GM21528 (cell line): ENCODE results near the gene DPPA5.
A peak's percentile ranks its signal among the peaks of the same experiment; 100 is the strongest.
"Not testable (repeated sequence)": the region's sequence is repeated elsewhere in the genome, so short reads cannot be mapped to it uniquely, and the experiment has no call there.

Experiments
- ATAC-seq: cut with Tn5 transposase; IDR thresholded peaks from one replicate; pipeline ENCODE4 v1.9.1; 2021; ENCODE audit warnings: mild to moderate bottlenecking, moderate library complexity; ENCODE audit not compliant: unreplicated experiment, low FRiP score

Gene DPPA5

GRCh38 chr6:73364549-73364948 is 10.5 kb upstream of the DPPA5 start:
- no peak for ATAC-seq

GRCh38 chr6:73364121-73364520 is 10.0 kb upstream of the DPPA5 start:
- ATAC-seq = no peak

- no peak for ATAC-seq
Observed at GRCh38 chr6:73363537-73363875, 9.4 kb upstream of the DPPA5 start.

- no peak for ATAC-seq
Observed at GRCh38 chr6:73362869-73363536, 8.9 kb upstream of the DPPA5 start.

- ATAC-seq = no peak
Observed at GRCh38 chr6:73362358-73362757, 8.3 kb upstream of the DPPA5 start, which contains the start of gene KHDC3L. Gene KHDC3L (plus strand): TSS chr6:73362658. CDS start chr6:73362730, 72 bp downstream.

GRCh38 chr6:73349311-73349710 is 4.8 kb downstream of the DPPA5 start:
- ATAC-seq = no peak

GRCh38 chr6:73348550-73349204 is 5.4 kb downstream of the DPPA5 start:
- no peak for ATAC-seq

- ATAC-seq = no peak
Observed at GRCh38 chr6:73343164-73343563, 10.9 kb downstream of the DPPA5 start.

GRCh38 chr6:73342174-73342573 is 11.9 kb downstream of the DPPA5 start:
- no peak for ATAC-seq

GRCh38 chr6:73341335-73341734 is 12.7 kb downstream of the DPPA5 start:
- ATAC-seq = no peak

- ATAC-seq = no peak
Observed at GRCh38 chr6:73340048-73340447, 14.0 kb downstream of the DPPA5 start.

GRCh38 chr6:73339340-73339739 is 14.7 kb downstream of the DPPA5 start:
- no peak for ATAC-seq

- ATAC-seq = no peak
Observed at GRCh38 chr6:73329201-73329600, 24.9 kb downstream of the DPPA5 start.

- no peak for ATAC-seq
Observed at GRCh38 chr6:73328790-73329189, 25.3 kb downstream of the DPPA5 start.

GRCh38 chr6:73325656-73326055 is 28.4 kb downstream of the DPPA5 start:
- ATAC-seq = no peak

- ATAC-seq = no peak
Observed at GRCh38 chr6:73323323-73323722, 30.8 kb downstream of the DPPA5 start.

GRCh38 chr6:73314577-73315492 is 39.2 kb downstream of the DPPA5 start:
- no peak for ATAC-seq

- not testable (repeated sequence) for ATAC-seq
Observed at GRCh38 chr6:73310503-73310845, 43.6 kb downstream of the DPPA5 start.

GRCh38 chr6:73309785-73310502 is 44.1 kb downstream of the DPPA5 start:
- ATAC-seq = peak; percentile 99

GRCh38 chr6:73309535-73309784 is 44.6 kb downstream of the DPPA5 start:
- ATAC-seq = peak; percentile 54
